GM12878 (cell line): Measurements from ENCODE around the gene ACSL1. TPM values are rescaled to one million over a fixed set of nuclear protein-coding genes. Genes with fewer than 3 reads are reported as not detected.

ENCODE experiments used
- BCLAF1 ChIP-seq: fragments of 450-650 bp; IDR thresholded peaks from 2 replicates; pipeline ENCODE4 v1.6.1; 2017; ENCODE audit warnings: antibody characterized with exemption, mild to moderate bottlenecking, moderate library complexity
- CEBPZ ChIP-seq: fragments of 150-350 bp; IDR thresholded peaks from 2 replicates; pipeline ENCODE4 v1.6.1; 2016; ENCODE audit warnings: low read depth, low read length
- CREM ChIP-seq: IDR thresholded peaks from 2 replicates; pipeline ENCODE4 v1.6.1; 2014; ENCODE audit warnings: antibody characterized with exemption, low read depth
- FOS ChIP-seq: IDR thresholded peaks from 3 replicates; pipeline ENCODE4 v1.6.1; 2011; ENCODE audit warnings: borderline replicate concordance; ENCODE audit not compliant: insufficient read length; ENCODE audit errors: extremely low read depth
- LARP7 ChIP-seq: fragments of 450-650 bp; IDR thresholded peaks from 2 replicates; pipeline ENCODE4 v1.6.1; 2017; ENCODE audit warnings: mild to moderate bottlenecking
- PBX3 ChIP-seq: IDR thresholded peaks from 2 replicates; pipeline ENCODE4 v1.6.1; 2011; ENCODE audit warnings: mild to moderate bottlenecking, low read depth, low read length, moderate library complexity; ENCODE audit not compliant: insufficient replicate concordance
- RAD21 ChIP-seq: IDR thresholded peaks from 2 replicates; pipeline ENCODE4 v1.6.1; 2011; ENCODE audit warnings: mild to moderate bottlenecking, low read depth, low read length, moderate library complexity; ENCODE audit not compliant: insufficient read depth
- SUZ12 ChIP-seq: fragments of 200-600 bp; sonication (generic); IDR thresholded peaks from one replicate; pipeline ENCODE4 v1.6.1; 2018; ENCODE audit warnings: antibody characterized with exemption, mild to moderate bottlenecking; ENCODE audit not compliant: unreplicated experiment
- ZBTB4 ChIP-seq: fragments of 450-650 bp; formaldehyde crosslinking; IDR thresholded peaks from 2 replicates; pipeline ENCODE4 v1.4.0; 2022; ENCODE audit warnings: mild to moderate bottlenecking, moderate library complexity
- polyA plus RNA-seq, 11 experiments: library from polyadenylated mRNA; depleted of rRNA in 4 of 11; unstranded in 6 of 11; stranded (reverse) in 5 of 11; fragments of >200 nt; fragmentation: Nextera tagmentation in 4 of 11; fragmentation: Illumina TruSeq in 1 of 11; extraction: Ambion mirVana in 4 of 11; extraction: Trizol in 1 of 11; gene quantifications; 1 replicate in 1 of 11; 2 replicates in 10 of 11; pipeline versions ENCODE4 v1.2.1 to v1.2.3, GENCODE V29; 2011 to 2016; ENCODE audit warnings: inconsistent platforms in 2 of 11, missing spikeins in 2 of 11, low read depth in 1 of 11
- total RNA-seq, 4 experiments: library from RNA; depleted of rRNA in 3 of 4; stranded (reverse); fragments of >200 nt in 3 of 4; fragmentation: Illumina TruSeq in 1 of 4; extraction: Trizol in 1 of 4; gene quantifications; 2 replicates each; pipeline versions ENCODE4 v1.2.1 to v1.2.3, GENCODE V29; 2013 to 2021

ACSL1 gene
- total and polyA plus RNA-seq, 10 of the 15 experiments (the other 5 are each of a cell fraction or from before 2014, with no cell fraction given) = 30.7 to 68.1 (median 58.7) TPM

GRCh38 chr4:184857441-184858121 lies 31.8 kb upstream of the ACSL1 start (continued):
- no peak for TF ChIP-seq ZBTB4 (CRISPR knock-in tag)
- no peak for TF ChIP-seq FOS
- TF ChIP-seq PBX3 = no peak
- TF ChIP-seq CEBPZ = no peak
- no peak for TF ChIP-seq BCLAF1
- TF ChIP-seq SUZ12 = no peak
- no peak for TF ChIP-seq RAD21
- no peak for TF ChIP-seq CREM
- TF ChIP-seq LARP7 = no peak
